Stimulated activated CD4-positive, alpha-beta T cell treated with anti-CD3 and anti-CD28 coated beads, Interleukin-15, amount 100 ng/mL, for 1 hour (primary cell): ENCODE results near the gene FRMD4A.

Source experiments
- DNase-seq, 2 donors: peaks; one replicate each; pipeline ENCODE4 v3.0.0-alpha.2; 2020; ENCODE audit warnings: low read depth in 1 of 2, low spot score in 1 of 2

The FRMD4A gene

GRCh38 chr10:14330388-14331061 is at the start of gene FRMD4A:
TSS of gene FRMD4A (minus strand) at chr10:14330924.
- no peak for DNase-seq

GRCh38 chr10:14379556-14380280 is 49.0 kb upstream of the FRMD4A start:
- no peak for DNase-seq

- DNase-seq: no peak
Observed at GRCh38 chr10:14378387-14378960, 47.8 kb upstream of the FRMD4A start.

DNA sequence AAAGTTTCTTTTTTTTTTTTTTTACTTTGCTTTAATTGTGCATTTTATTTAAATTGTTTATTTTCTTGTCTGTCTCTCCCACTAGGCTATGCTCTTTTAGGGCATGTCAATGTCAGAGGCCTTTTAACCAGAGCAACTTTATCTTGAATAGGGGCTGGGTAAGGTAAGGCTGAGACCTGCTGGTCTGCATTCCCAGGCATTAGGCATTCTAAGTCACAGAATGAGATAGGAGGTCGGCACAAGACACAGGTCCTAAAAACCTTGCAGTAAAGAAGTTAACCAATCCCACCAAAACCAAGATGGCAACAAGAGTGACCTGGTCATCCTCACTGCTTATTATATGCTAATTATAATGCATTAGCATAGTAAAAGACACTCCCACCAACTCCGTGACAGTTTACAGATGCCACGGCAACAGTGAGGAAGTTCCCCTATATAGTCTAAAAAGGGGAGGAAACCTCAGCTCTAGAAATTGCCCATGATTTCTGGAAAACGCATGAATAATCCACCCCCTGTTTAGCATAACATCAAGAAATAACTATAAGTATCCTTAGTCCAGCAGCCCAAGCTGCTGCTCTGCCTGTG is 47.0 kb upstream of the FRMD4A start:
- no peak for DNase-seq

DNA sequence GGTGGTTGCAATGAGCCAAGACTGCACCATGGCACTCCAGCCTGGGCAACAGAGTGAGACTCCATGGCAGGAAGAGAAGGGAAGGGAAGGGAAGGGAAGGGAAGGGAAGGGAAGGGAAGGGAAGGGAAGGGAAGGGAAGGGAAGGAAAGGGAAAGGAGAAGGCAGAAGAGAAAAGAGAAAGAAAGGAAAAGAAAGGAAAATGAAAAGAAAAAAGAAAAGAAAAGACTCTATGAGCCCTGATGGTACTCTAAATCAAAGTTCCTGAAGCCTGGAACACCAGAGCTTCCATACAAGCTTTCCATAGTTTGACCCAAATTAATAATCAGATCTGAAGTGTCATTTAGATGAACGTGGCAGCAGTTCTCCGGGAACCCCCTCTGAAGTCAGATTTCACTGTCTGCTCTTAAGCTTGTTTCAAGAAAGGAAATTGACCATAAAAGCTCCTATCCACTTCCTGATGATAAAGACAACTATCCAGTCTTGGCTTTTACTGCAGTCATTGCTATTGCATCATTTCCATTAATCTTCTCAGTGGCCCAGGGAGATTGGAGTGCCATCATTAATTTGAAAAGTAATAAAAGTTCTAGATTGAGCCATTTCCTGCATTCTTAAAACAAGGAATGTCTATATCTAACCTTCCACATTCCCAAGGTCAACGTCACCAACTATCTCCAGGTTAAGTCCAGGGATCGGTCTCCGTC is 44.2 kb upstream of the FRMD4A start:
- no peak for DNase-seq

DNA sequence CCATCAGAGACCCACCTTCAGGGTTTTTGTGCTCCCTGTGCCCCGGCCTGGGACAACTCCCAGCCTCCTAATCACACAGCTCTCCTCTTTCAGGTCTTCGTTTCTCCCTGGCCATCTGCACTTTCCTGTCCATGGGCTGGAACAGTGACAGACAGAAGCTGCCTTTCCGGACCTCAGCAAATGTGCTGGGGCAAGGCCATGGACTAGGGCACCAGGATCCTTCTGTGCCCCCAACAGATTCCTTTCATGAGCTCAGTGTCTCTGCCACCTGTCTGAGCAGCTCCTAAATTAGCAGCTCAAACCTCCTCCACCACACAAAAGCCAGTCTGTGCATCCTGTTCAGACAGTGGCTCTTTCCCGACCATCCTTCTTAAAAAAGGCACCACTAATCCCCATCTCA is 41.9 kb upstream of the FRMD4A start:
- no peak for DNase-seq

GRCh38 chr10:14371581-14371980 is 40.9 kb upstream of the FRMD4A start:
- no peak for DNase-seq

DNA sequence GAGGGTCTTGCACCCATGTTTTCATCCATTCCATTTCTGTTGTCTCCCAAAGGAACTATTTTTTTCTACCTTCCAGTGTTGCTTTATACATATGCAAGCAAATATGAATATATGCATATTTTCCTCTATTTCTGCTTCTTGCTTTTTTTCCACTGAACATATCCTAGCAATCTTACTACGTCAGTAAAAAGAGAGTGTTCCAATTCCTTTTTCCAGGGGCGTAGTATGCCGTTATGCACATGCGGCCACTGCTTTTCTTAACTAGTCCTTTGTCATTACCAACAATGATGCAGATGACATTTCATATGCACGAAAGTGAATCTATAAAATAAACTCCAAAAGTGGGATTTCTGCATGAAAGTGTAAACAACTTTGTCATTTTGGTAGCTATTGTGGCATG is 40.2 kb upstream of the FRMD4A start:
- no peak for DNase-seq

- DNase-seq: no peak
Observed at GRCh38 chr10:14369906-14370305, 39.2 kb upstream of the FRMD4A start.

- DNase-seq: no peak
Observed at GRCh38 chr10:14366760-14367159, 36.0 kb upstream of the FRMD4A start.

- no peak for DNase-seq
Observed at GRCh38 chr10:14365266-14365665, 34.5 kb upstream of the FRMD4A start.

GRCh38 chr10:14362104-14362503 is 31.4 kb upstream of the FRMD4A start:
- DNase-seq: no peak

GRCh38 chr10:14360961-14361360 is 30.2 kb upstream of the FRMD4A start:
- no peak for DNase-seq

DNA sequence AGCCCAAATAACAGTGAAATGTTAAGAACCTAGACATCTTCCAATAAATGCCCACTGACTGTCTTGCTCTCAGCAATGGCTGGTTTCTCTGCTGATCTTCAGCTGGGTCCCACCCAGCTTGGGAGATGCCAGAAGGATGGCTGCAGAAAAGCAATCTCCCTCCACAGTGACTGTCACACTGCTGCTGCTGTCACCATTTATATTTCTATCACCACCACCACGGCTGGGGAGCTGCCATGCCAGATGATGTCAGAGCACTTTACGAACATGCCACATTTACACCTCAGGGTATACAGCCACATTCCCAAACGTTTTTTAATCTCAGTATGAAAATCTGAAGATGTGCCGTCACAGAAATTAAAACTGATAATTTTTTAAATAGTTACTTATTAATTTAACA is 29.8 kb upstream of the FRMD4A start:
- DNase-seq: no peak

DNA sequence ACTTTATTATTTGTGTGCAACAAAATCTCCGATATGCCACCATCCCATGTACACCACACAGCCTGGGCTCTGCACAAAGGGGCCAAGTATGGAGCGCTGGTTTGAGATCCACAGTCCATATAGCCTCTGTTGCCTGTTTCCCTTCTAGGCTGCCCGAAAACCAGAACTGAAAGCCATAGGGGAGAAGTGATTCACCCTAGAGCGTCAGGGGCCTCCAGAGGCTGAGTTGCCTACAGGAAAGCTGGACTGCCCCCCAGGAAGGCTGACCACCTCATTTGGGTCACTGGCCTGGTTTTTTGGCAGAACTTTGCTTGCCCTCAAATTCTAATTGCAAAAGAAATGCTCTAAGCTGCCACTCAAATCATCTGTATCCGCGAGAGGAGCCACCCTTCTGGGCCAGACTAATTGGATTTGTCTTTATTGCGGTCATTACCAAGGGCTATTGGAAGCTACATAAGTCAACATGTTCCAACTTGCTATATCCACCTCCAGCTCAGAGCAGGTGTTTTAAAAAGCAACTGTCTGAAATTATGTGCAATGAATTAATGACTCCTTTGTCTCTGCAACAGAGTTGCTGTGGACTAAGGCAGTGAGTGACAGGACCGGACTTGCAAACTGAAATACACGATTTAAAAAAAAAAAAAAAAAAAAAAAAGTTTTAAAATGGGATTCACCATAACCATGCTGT is 28.3 kb upstream of the FRMD4A start:
- no peak for DNase-seq

DNA sequence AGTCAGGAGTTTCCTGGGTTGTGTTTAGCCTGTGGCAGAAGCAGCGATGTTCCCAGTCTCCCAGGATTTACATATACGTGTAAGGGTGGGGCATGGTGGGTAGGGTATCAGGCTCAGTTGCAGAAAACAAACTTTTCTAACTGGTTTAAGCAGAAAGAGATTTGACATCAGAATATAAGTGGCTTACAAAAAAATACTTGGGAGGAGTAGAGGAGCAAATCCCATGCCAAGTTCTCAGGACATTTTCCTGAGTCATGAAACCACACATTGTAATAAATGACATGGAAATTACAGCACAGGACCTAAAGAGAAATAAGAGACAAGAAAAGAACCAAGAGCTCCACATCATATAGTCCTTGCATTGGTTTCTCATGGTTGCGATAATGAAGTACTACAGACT is 26.2 kb upstream of the FRMD4A start:
- no peak for DNase-seq

DNA sequence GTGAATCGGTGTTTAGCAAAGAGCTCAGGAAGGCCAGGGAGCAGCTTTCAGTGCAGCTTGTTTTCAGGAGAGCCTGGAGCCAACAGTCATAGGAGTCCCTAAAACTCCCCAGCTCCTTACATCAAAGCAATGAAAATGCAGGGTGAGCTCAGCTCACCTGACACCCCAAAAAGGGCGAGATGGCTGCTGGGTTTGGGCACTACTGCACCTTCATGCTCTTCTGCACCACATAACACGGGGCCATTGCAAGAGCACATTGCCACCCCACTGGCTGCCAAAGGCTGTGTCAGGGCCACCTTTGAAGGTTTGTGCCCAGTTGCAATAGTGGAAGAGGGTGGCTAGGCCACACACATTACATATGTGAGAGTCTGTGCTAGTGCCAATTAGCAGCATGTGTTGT is 25.0 kb upstream of the FRMD4A start:
- DNase-seq: no peak

DNA sequence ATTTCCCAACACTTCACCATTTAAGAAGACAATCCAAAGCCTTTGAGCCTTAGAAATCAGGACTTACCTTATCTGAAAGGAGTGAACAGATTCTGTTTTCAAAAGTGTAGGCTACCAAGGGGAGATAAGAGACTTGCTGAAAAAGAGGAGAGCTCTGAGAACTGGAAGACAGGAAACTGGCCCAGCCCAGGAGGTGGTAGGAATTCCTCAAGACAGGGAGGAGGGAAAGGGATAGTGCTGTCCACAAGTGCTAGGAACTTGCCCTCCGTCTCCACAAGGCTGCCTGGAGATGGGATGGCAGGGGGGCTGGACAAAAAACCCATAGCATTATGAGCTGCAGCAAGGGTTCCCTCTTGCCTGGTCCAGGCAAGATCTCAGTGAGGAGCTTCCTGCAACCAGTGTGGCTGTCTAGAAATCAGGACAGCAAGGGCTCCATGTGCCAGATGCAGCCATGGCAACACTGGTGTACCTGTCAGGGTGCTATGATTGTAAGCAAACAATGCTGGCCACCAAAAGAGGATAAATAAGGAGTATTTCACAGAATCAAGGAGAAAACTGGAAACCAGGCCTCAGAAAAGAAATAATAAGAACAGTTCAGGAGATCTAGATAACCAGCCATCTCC is 22.7 kb upstream of the FRMD4A start:
- no peak for DNase-seq

- DNase-seq: no peak
Observed at GRCh38 chr10:14350006-14350405, 19.3 kb upstream of the FRMD4A start.

- no peak for DNase-seq
Observed at GRCh38 chr10:14349081-14349480, 18.4 kb upstream of the FRMD4A start.

DNA sequence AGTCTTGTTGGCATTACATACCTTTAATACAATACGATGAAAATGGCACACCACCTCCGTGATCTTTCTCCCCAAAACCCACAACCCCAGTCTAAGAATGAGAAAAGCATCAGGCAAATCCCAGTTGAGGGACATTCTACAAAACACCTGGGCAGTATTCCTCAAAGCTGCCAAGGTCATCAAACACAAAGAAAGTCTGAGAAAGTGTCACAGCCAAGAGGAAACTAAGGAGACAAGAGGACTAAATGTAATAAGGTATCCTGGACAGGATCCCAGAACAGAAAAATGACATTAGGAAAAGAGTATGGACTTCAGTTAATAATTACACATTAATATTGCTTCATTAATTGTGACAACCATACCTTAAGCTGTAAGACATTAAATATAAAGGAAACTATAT is 14.5 kb upstream of the FRMD4A start:
- DNase-seq: no peak
